Colon (tissue), 2 donors: ENCODE results near the gene SRP68.

Experiments
- FAIRE-seq: peaks from 2 replicates; lab custom pipeline; 2012; peaks lifted over from hg19 to GRCh38; lab: Jason Lieb, UNC
- donor health status: control.
- donor health status: control.

The SRP68 gene

DNA sequence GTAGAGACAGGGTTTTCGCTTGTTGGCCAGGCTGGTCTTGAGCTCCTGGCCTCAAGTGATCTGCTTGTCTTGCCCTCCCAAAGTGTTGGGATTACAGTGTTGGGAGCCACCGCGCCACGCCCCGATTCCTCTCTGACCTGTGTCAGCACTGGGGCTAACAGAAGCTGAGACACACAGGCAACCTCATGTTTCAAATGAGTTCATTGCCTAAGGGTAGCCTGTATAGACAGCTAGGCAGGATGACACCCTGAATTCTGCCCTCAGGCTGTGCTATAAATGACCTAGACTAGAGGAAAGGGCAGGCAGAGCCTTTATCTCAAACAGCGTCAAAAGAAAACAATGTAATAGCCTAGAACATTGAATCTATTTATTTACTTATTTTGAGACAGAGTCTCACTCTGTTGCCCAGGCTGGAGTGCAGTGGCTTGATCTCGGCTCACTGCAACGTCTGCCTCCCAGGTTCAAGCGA, 74.0 kb downstream of the SRP68 start:
- FAIRE-seq: no peak

DNA sequence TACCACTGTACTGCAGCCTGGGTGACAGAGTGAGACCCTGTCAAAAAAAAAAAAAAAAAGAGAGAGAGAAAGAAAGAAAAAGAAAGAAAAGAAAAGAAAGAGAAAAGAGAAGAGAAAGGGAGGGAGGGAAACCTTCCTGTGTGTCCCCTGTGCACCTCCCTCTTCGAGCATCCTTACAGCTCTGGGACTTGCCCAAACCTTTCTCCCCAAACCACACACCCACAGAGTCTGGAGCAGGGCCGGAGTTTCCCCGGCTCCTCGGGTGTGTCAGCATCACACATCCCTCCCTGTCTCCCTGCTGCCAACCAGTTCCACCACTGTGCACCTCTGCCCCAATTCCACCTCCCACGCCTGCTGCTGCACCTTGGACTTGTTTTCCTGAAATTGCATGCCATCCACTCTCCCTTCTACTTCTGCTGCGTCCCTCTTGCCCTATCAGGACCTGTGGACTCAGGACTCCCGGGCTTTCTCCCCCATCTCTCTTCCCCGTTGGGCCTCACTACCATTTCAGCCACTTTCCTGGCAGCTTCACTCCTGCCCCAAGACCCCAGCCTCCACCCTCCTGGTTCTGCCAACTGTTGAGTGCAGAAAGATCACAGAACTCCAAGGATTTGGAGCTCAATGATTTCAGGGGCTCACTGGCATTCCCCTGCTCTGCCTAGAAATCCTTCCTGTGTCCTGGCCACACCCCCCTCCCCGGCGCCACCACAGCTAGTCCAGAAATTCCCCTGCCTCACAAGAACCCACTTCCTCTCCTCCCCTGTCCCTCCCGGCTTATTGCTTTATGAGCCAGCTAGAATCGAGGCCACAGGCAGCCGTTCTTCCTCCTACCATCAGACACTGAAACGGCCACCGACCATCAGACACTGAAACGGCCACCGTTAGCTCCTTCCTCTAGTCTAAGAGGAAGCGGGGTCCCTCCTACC, 75.4 kb downstream of the SRP68 start:
- no peak for FAIRE-seq

- FAIRE-seq: no peak
These were observed 76.9 kb downstream of the SRP68 start for GRCh38 chr17:75995385-75995925.

DNA sequence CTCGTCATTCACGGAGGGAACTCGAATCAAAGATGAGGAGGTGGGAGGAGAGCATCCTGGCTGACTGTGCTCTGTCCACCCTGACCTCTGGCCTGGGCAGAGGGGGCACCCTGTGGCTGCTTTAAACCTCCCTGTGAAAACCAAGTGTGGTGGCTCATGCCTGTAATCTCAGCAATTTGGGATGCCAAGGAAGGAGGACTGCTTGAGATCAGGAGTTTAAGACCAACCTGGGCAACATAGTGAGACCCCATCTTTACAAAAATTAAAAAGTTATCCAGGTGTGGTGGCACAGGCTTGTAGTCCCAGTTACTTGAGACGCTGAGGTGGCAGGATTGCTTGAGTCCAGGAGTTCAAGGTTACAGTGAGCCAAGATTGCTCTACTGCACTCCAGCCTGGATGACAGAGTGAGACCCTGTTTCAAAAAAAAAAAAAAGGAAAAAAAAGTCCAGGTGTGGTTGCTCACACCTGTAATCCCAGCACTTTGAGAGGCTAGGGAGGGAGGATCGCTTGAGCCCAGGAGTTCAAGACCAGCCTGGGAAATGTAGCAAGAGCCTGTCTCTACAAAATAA, 77.4 kb downstream of the SRP68 start:
- no peak for FAIRE-seq

DNA sequence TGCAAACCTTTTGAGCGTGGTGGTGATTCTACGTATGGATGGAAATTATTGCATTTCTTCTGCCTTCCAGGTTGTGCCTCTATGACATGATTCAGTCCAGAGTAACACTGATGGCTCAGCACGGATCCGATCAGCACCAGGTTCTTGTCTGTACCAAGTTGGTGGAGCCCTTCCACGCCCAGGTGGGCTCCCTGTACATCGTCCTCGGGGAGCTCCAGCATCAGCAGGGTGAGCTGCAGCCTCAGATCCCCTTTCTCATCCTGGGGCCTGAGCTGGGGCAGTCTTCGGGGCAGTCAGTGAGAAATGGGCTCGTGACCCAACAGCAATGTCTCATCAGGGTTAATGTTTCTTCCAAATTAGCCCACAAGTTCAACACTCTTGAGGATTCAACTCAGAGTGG, 80.9 kb downstream of the SRP68 start:
- no peak for FAIRE-seq
